ENCODE results near the gene DHODH. TPM values are rescaled to one million over a fixed set of nuclear protein-coding genes. Genes with fewer than 3 reads are reported as not detected.
"Not testable (repeated sequence)": the region's sequence is repeated elsewhere in the genome, so short reads cannot be mapped to it uniquely, and the experiment has no call there.

Gene DHODH
- total RNA-seq, 1 donor from 2014 or later: 33.7 TPM

- Mint-ChIP-seq H3K4me3 (no peak overlapping the region), H3K36me3 (ENCODE audit: low read depth) (no peaks in the 10 kb centered on the region), H3K9me3 (no peaks in the 10 kb centered on the region), H3K27ac (no peak overlapping the region), H3K4me1 (peaks cover 9% of the 10 kb centered on the region), H3K27me3 (peaks cover 8% of the 10 kb centered on the region)
- no peak for DNase-seq
- intact Hi-C loops (cut with micrococcal nuclease): no loop called here
These were observed 13.5 kb upstream of the DHODH start for GRCh38 chr16:71995038-71995437.

GRCh38 chr16:71997578-71997977 lies 11.0 kb upstream of the DHODH start:
- H3K4me1 Mint-ChIP-seq; DNase-seq; H3K27ac Mint-ChIP-seq; H3K4me3 Mint-ChIP-seq; H3K36me3 Mint-ChIP-seq (ENCODE audit: low read depth); H3K9me3 Mint-ChIP-seq; intact Hi-C loops (cut with micrococcal nuclease): not testable (repeated sequence)
- peaks cover 11% of the 10 kb centered on the region for H3K27me3 Mint-ChIP-seq

- intact Hi-C loops (cut with micrococcal nuclease): loop anchor here (10.0 kb wide), 1 partner anchor 717 kb away; the partner anchor contains the start of gene CMTR2
- no peaks in the 10 kb centered on the region for H3K36me3 Mint-ChIP-seq (ENCODE audit: low read depth)
- peaks cover 7% of the 10 kb centered on the region for H3K4me1 Mint-ChIP-seq
- H3K9me3 Mint-ChIP-seq: no peaks in the 10 kb centered on the region
- H3K4me3 Mint-ChIP-seq: no peak overlapping the region
- no peak overlapping the region for H3K27ac Mint-ChIP-seq
- no peak for DNase-seq
- peaks cover 16% of the 10 kb centered on the region for H3K27me3 Mint-ChIP-seq
These were observed 7.2 kb upstream of the DHODH start for GRCh38 chr16:72001180-72001874.

- Mint-ChIP-seq H3K4me3 (no peak overlapping the region), H3K9me3 (no peaks in the 10 kb centered on the region), H3K4me1 (peaks cover 5% of the 10 kb centered on the region), H3K27ac (no peak overlapping the region), H3K27me3 (peaks cover 14% of the 10 kb centered on the region), H3K36me3 (ENCODE audit: low read depth) (no peaks in the 10 kb centered on the region)
- intact Hi-C loops (cut with micrococcal nuclease): loop anchor here (10.0 kb wide), 1 partner anchor 718 kb away; the partner anchor contains the start of gene CMTR2
- no peak for DNase-seq
These were observed 5.9 kb upstream of the DHODH start for GRCh38 chr16:72002619-72003018.

GRCh38 chr16:72008065-72008423 lies 500 bp upstream of the DHODH start:
- H3K27ac Mint-ChIP-seq, H3K9me3 Mint-ChIP-seq, H3K27me3 Mint-ChIP-seq, DNase-seq: not testable (repeated sequence)
- Mint-ChIP-seq H3K4me3 (peak overlapping the region; percentile 91), H3K36me3 (ENCODE audit: low read depth) (peaks cover 15% of the 10 kb centered on the region), H3K4me1 (peaks cover 16% of the 10 kb centered on the region)
- intact Hi-C loops (cut with micrococcal nuclease): loop anchor here (1.0 to 10.0 kb wide), 6 partner anchors 85 to 723 kb away; partner anchors contain the start of genes AP1G1, ATXN1L, CMTR2 and DHX38

- H3K36me3 Mint-ChIP-seq (ENCODE audit: low read depth): peaks cover 22% of the 10 kb centered on the region
- H3K27me3 Mint-ChIP-seq: peaks cover 5% of the 10 kb centered on the region
- DNase-seq: no peak
- no peaks in the 10 kb centered on the region for H3K9me3 Mint-ChIP-seq
- peak overlapping the region; percentile 78 for H3K4me3 Mint-ChIP-seq
- H3K27ac Mint-ChIP-seq: peak overlapping the region; percentile 71
- intact Hi-C loops (cut with micrococcal nuclease): loop anchor here (2.0 to 10.0 kb wide), 4 partner anchors 115 to 725 kb away; partner anchors contain the start of genes AP1G1, CMTR2, IST1 and ZNF821
- peaks cover 24% of the 10 kb centered on the region for H3K4me1 Mint-ChIP-seq
These were observed 1.2 kb downstream of the DHODH start for GRCh38 chr16:72009779-72010178.

- no peaks in the 10 kb centered on the region for H3K9me3 Mint-ChIP-seq
- no peak overlapping the region for H3K27ac Mint-ChIP-seq
- no peak for DNase-seq
- H3K36me3 Mint-ChIP-seq (ENCODE audit: low read depth): peaks cover 26% of the 10 kb centered on the region
- H3K4me3 Mint-ChIP-seq: no peak overlapping the region
- no peaks in the 10 kb centered on the region for H3K27me3 Mint-ChIP-seq
- intact Hi-C loops (cut with micrococcal nuclease): no loop called here
- H3K4me1 Mint-ChIP-seq: peaks cover 24% of the 10 kb centered on the region
These were observed 4.1 kb downstream of the DHODH start for GRCh38 chr16:72012607-72013006.

- intact Hi-C loops (cut with micrococcal nuclease): no loop called here
- Mint-ChIP-seq H3K36me3 (ENCODE audit: low read depth) (peaks cover 26% of the 10 kb centered on the region), H3K27me3 (no peaks in the 10 kb centered on the region), H3K4me1 (peaks cover 24% of the 10 kb centered on the region), H3K9me3 (no peaks in the 10 kb centered on the region), H3K27ac (peak overlapping the region; percentile 85), H3K4me3 (no peak overlapping the region)
- no peak for DNase-seq
These were observed 4.8 kb downstream of the DHODH start for GRCh38 chr16:72013389-72013788.

- H3K27ac Mint-ChIP-seq: peak overlapping the region; percentile 85
- peaks cover 25% of the 10 kb centered on the region for H3K36me3 Mint-ChIP-seq (ENCODE audit: low read depth)
- intact Hi-C loops (cut with micrococcal nuclease): no loop called here
- H3K4me3 Mint-ChIP-seq: no peak overlapping the region
- DNase-seq: no peak
- peaks cover 22% of the 10 kb centered on the region for H3K4me1 Mint-ChIP-seq
- no peaks in the 10 kb centered on the region for H3K27me3 Mint-ChIP-seq
- no peaks in the 10 kb centered on the region for H3K9me3 Mint-ChIP-seq
These were observed 5.5 kb downstream of the DHODH start for GRCh38 chr16:72013888-72014581.

GRCh38 chr16:72014675-72015074 lies 6.1 kb downstream of the DHODH start:
- H3K36me3 Mint-ChIP-seq (ENCODE audit: low read depth): peaks cover 30% of the 10 kb centered on the region
- no peak overlapping the region for H3K27ac Mint-ChIP-seq
- intact Hi-C loops (cut with micrococcal nuclease): no loop called here
- no peak overlapping the region for H3K4me3 Mint-ChIP-seq
- no peaks in the 10 kb centered on the region for H3K9me3 Mint-ChIP-seq
- no peak for DNase-seq
- H3K27me3 Mint-ChIP-seq: no peaks in the 10 kb centered on the region
- peaks cover 21% of the 10 kb centered on the region for H3K4me1 Mint-ChIP-seq

- H3K36me3 Mint-ChIP-seq (ENCODE audit: low read depth): peaks cover 26% of the 10 kb centered on the region
- no peaks in the 10 kb centered on the region for H3K27me3 Mint-ChIP-seq
- DNase-seq: no peak
- intact Hi-C loops (cut with micrococcal nuclease): no loop called here
- H3K27ac Mint-ChIP-seq: no peak overlapping the region
- no peaks in the 10 kb centered on the region for H3K9me3 Mint-ChIP-seq
- peaks cover 17% of the 10 kb centered on the region for H3K4me1 Mint-ChIP-seq
- no peak overlapping the region for H3K4me3 Mint-ChIP-seq
These were observed 6.6 kb downstream of the DHODH start for GRCh38 chr16:72015124-72015523.

- Mint-ChIP-seq H3K9me3 (no peaks in the 10 kb centered on the region), H3K4me3 (no peak overlapping the region), H3K36me3 (ENCODE audit: low read depth) (peaks cover 23% of the 10 kb centered on the region), H3K4me1 (peaks cover 3% of the 10 kb centered on the region), H3K27ac (no peak overlapping the region), H3K27me3 (no peaks in the 10 kb centered on the region)
- no peak for DNase-seq
- intact Hi-C loops (cut with micrococcal nuclease): no loop called here
These were observed 9.9 kb downstream of the DHODH start for GRCh38 chr16:72018470-72018869.

- no peak overlapping the region for H3K4me3 Mint-ChIP-seq
- H3K27me3 Mint-ChIP-seq: no peaks in the 10 kb centered on the region
- peaks cover 36% of the 10 kb centered on the region for H3K36me3 Mint-ChIP-seq (ENCODE audit: low read depth)
- no peak for DNase-seq
- intact Hi-C loops (cut with micrococcal nuclease): no loop called here
- H3K9me3 Mint-ChIP-seq: no peaks in the 10 kb centered on the region
- no peaks in the 10 kb centered on the region for H3K4me1 Mint-ChIP-seq
- H3K27ac Mint-ChIP-seq: no peak overlapping the region
These were observed 12.5 kb downstream of the DHODH start for GRCh38 chr16:72021043-72021442.

- intact Hi-C loops (cut with micrococcal nuclease): no loop called here
- no peak overlapping the region for H3K27ac Mint-ChIP-seq
- H3K4me3 Mint-ChIP-seq: no peak overlapping the region
- peaks cover 34% of the 10 kb centered on the region for H3K36me3 Mint-ChIP-seq (ENCODE audit: low read depth)
- DNase-seq: no peak
- H3K27me3 Mint-ChIP-seq: no peaks in the 10 kb centered on the region
- H3K9me3 Mint-ChIP-seq: no peaks in the 10 kb centered on the region
- H3K4me1 Mint-ChIP-seq: no peaks in the 10 kb centered on the region
These were observed 13.6 kb downstream of the DHODH start for GRCh38 chr16:72022127-72022526.
